Fibroblast of villous mesenchyme (primary cell): ENCODE results near the gene SUSD6. TPM values are rescaled to one million over a fixed set of nuclear protein-coding genes. Genes with fewer than 3 reads are reported as not detected.
"Not testable (repeated sequence)": the region's sequence is repeated elsewhere in the genome, so short reads cannot be mapped to it uniquely, and the experiment has no call there.

Experiments
- DNase-seq: peaks from one replicate; pipeline ENCODE4 v3.0.0-alpha.2; 2010; ENCODE audit warnings: low read depth
- H3K4me3 ChIP-seq: 2 replicates; pipeline ENCODE4 v1.5.1; 2011; ENCODE audit warnings: low read depth, mild to moderate bottlenecking, low read length
- CTCF ChIP-seq: IDR thresholded peaks from 2 replicates; pipeline ENCODE4 v1.5.1; 2012; ENCODE audit warnings: low read depth, mild to moderate bottlenecking, low read length; ENCODE audit not compliant: insufficient read depth
- total RNA-seq: library from RNA; depleted of rRNA; stranded (reverse); fragments of >200 nt; gene quantifications from 2 replicates; pipeline ENCODE4 v1.2.3, GENCODE V29; 2012

SUSD6 gene
- total RNA-seq, 1 donor, result 12.5 TPM

GRCh38 chr14:69647213-69647612, 35.8 kb downstream of the SUSD6 start:
- DNase-seq, result no peak
- TF ChIP-seq CTCF, result no peak
- H3K4me3 ChIP-seq, result no peak overlapping the region

GRCh38 chr14:69647642-69648041, 36.2 kb downstream of the SUSD6 start:
- not testable (repeated sequence) for H3K4me3 ChIP-seq, DNase-seq

GRCh38 chr14:69648480-69649451, 37.4 kb downstream of the SUSD6 start:
- peak; percentile 86 for DNase-seq
- H3K4me3 ChIP-seq, result no peak overlapping the region
- TF ChIP-seq CTCF, result no peak

- no peak for TF ChIP-seq CTCF
- no peak overlapping the region for H3K4me3 ChIP-seq
- no peak for DNase-seq
These were observed 39.6 kb downstream of the SUSD6 start for GRCh38 chr14:69650948-69651369.

GRCh38 chr14:69651664-69652063, 40.3 kb downstream of the SUSD6 start:
- no peak overlapping the region for H3K4me3 ChIP-seq
- no peak for TF ChIP-seq CTCF
- DNase-seq, result no peak

- no peak for TF ChIP-seq CTCF
- DNase-seq, result no peak
- H3K4me3 ChIP-seq, result no peak overlapping the region
These were observed 41.7 kb downstream of the SUSD6 start for GRCh38 chr14:69652942-69653684.

- TF ChIP-seq CTCF, result no peak
- H3K4me3 ChIP-seq, result no peak overlapping the region
- DNase-seq, result no peak
These were observed 42.7 kb downstream of the SUSD6 start for GRCh38 chr14:69654116-69654515.
